ENCODE measurements around the gene IL3. TPM values are rescaled to one million over a fixed set of nuclear protein-coding genes. Genes with fewer than 3 reads are reported as not detected.

IL3 gene
- total RNA-seq, 6 donors from 2014 or later, result not detected

- no peak for TF ChIP-seq EP300 (IDR thresholded peaks at IDR 0.05)
- TF ChIP-seq CTCF (IDR thresholded peaks at IDR 0.05), result no peak
- no peak for TF ChIP-seq POLR2A (IDR thresholded peaks at IDR 0.05)
- no peak for TF ChIP-seq POLR2AphosphoS5 (IDR thresholded peaks at IDR 0.05)
- WGBS, 2 donors, result 91% methylated on average over 3 of the region's 3 CpGs; no CpG with 5 or more reads in 1 of the 2 donors
- no peak overlapping the region for H3K4me3 ChIP-seq
These were observed 20.1 kb downstream of the IL3 start for GRCh38 chr5:132080595-132080994.

GRCh38 chr5:132081458-132081857 lies 21.0 kb downstream of the IL3 start:
- DNase-seq (no peak), ATAC-seq (ENCODE audit: low FRiP score in 2 of 2) (no peak)
- Histone ChIP-seq H3K36me3 (no peaks in the 10 kb centered on the region), H3K9me3 (no peaks in the 10 kb centered on the region), H3K4me1 (peaks cover 6 to 16% (median 11%) of the 10 kb centered on the region in 4 donors), H3K27me3 (no peaks in the 10 kb centered on the region), H3K4me3 (no peak overlapping the region), H3K27ac (no peak overlapping the region)
- TF ChIP-seq CTCF (IDR thresholded peaks at IDR 0.05), result no peak
- TF ChIP-seq POLR2AphosphoS5 (IDR thresholded peaks at IDR 0.05), result no peak
- TF ChIP-seq EP300 (IDR thresholded peaks at IDR 0.05), result no peak
- TF ChIP-seq POLR2A (IDR thresholded peaks at IDR 0.05), result no peak
- WGBS, 2 donors, result 86 to 94% methylated on average over 3 of the region's 3 CpGs

More at GRCh38 chr5:132080595-132080994, 20.1 kb downstream of the IL3 start:
- no peaks in the 10 kb centered on the region for H3K27me3 ChIP-seq
- ATAC-seq (ENCODE audit: low FRiP score in 2 of 2) (no peak), DNase-seq (no peak)
- H3K27ac ChIP-seq, result no peak overlapping the region
- no peaks in the 10 kb centered on the region for H3K36me3 ChIP-seq
- no peaks in the 10 kb centered on the region for H3K9me3 ChIP-seq
- H3K4me1 ChIP-seq, result peaks cover 0 to 16% (median 6%) of the 10 kb centered on the region in 4 donors

GRCh38 chr5:132082329-132083023 lies 22.0 kb downstream of the IL3 start:
- Histone ChIP-seq H3K4me1 (peaks cover 11 to 19% (median 12%) of the 10 kb centered on the region in 4 donors), H3K27ac (no peak overlapping the region), H3K4me3 (no peak overlapping the region), H3K9me3 (no peaks in the 10 kb centered on the region), H3K27me3 (no peaks in the 10 kb centered on the region), H3K36me3 (no peaks in the 10 kb centered on the region)
- DNase-seq, result no peak
- WGBS, 2 donors, result 96 to 98% methylated on average over 6 to 8 of the region's 8 CpGs
- ATAC-seq (ENCODE audit: low FRiP score in 2 of 2), result no peak
- TF ChIP-seq CTCF (IDR thresholded peaks at IDR 0.05), result no peak
- TF ChIP-seq EP300 (IDR thresholded peaks at IDR 0.05), result no peak
- no peak for TF ChIP-seq POLR2AphosphoS5 (IDR thresholded peaks at IDR 0.05)
- TF ChIP-seq POLR2A (IDR thresholded peaks at IDR 0.05), result no peak

- peaks cover 11 to 19% (median 12%) of the 10 kb centered on the region in 4 donors for H3K4me1 ChIP-seq
- H3K27ac ChIP-seq, result no peak overlapping the region
- no peaks in the 10 kb centered on the region for H3K27me3 ChIP-seq
- H3K9me3 ChIP-seq, result no peaks in the 10 kb centered on the region
- no peak overlapping the region for H3K4me3 ChIP-seq
- WGBS, 2 donors, result 79 to 81% methylated on average over 4 of the region's 4 CpGs
- no peak for TF ChIP-seq CTCF (IDR thresholded peaks at IDR 0.05)
- no peak for TF ChIP-seq POLR2AphosphoS5 (IDR thresholded peaks at IDR 0.05)
- TF ChIP-seq POLR2A (IDR thresholded peaks at IDR 0.05), result no peak
- no peak for TF ChIP-seq EP300 (IDR thresholded peaks at IDR 0.05)
- DNase-seq (no peak), ATAC-seq (ENCODE audit: low FRiP score in 2 of 2) (no peak)
- no peaks in the 10 kb centered on the region for H3K36me3 ChIP-seq
These were observed 22.7 kb downstream of the IL3 start for GRCh38 chr5:132083071-132083678.
